Stimulated activated CD8-positive, alpha-beta memory T cell treated with anti-CD3 and anti-CD28 coated beads, Interleukin-7, amount 100 ng/mL, for 24 hours (primary cell): ENCODE measurements around the gene SRPX.

Experiments used
- DNase-seq: peaks from one replicate; pipeline ENCODE4 v3.0.0-alpha.2; 2020; ENCODE audit warnings: low read depth

Gene SRPX

GRCh38 chrX:38211891-38212635 is 8.6 kb downstream of the SRPX start:
- DNase-seq = no peak

GRCh38 chrX:38206542-38206941 is 14.1 kb downstream of the SRPX start:
- no peak for DNase-seq

DNA sequence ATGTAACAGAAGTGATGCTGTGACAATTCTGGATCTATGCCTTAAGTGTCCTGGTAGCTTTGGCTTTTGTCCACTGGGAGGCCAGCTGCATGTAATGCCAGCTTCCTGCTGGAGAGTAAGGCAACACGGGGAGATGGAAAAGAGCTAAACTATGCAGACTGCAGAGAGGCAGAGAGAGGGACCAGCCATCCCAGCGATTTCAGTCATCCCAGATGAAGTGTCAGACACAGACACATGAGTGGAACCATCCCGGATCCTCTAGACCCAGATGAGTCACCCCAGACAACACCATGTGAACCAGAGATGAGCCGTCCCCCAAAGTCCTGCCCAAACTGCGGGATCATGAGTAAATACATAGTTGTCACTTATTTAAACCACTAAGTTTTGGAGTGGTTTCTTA is 14.6 kb downstream of the SRPX start:
- no peak for DNase-seq

DNA sequence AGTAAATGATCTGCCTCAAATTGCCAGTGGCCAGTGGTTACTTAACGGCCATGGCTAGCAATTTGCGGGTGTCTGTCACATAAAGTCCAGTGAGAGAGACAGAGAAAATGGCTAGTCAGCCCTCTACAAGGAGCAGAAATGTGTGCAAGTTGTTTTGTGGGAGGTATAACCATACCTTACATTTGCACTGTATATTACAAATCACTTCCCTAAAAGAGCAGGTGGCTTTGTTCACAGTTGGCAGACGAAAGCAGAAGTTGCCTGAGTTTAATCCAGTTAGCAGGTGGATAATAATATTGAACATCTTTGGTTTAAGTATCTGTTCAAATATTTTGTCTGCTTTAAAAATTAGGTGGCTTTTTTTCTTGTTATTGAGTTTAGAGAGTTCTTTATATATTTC is 15.6 kb downstream of the SRPX start:
- DNase-seq = no peak

GRCh38 chrX:38192007-38192810 is 28.5 kb downstream of the SRPX start:
- DNase-seq = no peak

- no peak for DNase-seq
These were observed 31.0 kb downstream of the SRPX start for GRCh38 chrX:38189431-38190250.

DNA sequence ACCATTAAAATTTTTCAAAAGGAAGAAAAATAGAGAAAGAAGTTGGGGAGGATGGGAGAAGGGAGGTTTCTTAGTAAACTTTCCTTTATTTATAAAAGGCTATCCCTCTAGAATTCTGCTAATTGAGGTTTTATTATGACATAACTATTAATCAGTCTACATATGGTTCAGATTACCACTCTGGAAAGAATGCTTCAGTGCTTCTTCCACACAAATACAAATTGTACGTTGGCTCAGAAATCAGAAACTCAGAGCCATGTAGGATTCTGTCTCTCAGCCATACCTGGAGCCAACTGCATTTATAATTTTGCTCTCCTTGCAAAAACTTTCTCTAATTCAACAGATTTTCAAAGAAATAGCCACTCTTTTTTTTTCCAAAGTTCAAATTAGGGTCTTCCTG is 37.1 kb downstream of the SRPX start:
- no peak for DNase-seq

DNA sequence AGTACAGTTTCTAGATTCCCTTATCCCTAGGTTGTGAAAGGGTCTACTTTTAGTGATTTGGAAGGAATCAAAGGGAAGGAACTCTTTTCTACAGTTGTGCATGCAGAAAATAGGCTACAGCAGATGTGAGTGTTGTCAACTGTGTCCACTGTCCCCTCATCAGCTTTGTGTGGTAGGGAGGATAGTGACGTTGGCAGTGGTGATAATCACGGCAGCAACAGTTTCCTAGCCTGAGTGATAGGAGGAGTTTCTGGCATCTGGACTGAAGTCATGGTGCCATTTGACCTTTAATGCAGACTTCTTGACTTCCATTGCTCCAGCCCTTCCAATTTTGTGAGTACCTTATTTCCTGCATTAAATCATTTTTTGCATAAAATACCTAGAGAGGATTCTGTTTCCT is 39.3 kb downstream of the SRPX start:
- no peak for DNase-seq

DNA sequence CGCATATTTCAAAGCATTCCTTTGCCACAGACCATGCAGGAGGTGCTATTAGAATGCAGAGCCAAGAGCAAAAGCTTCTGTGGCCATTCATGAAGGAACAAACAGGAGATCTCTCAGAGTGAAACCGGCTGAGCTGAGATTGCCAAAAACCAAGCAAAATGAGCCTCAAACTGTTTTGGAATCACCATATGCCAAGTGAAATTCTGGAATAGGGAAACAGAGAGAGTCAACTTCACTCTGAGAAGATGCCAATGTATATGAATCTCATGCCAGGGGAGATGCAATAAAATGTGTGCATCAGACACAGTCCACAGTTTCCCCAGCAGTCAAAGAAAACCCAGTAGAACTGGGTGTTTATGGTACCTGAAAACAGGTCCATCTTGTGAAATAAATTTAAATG is 42.3 kb downstream of the SRPX start:
- no peak for DNase-seq

- no peak for DNase-seq
These were observed 45.5 kb downstream of the SRPX start for GRCh38 chrX:38175139-38175538.

- no peak for DNase-seq
These were observed 48.1 kb downstream of the SRPX start for GRCh38 chrX:38172596-38172995.

GRCh38 chrX:38170556-38170955 is 50.1 kb downstream of the SRPX start:
- DNase-seq = no peak

- no peak for DNase-seq
These were observed 54.1 kb downstream of the SRPX start for GRCh38 chrX:38166478-38167083.

- DNase-seq = no peak
These were observed 55.6 kb downstream of the SRPX start for GRCh38 chrX:38165023-38165422.

DNA sequence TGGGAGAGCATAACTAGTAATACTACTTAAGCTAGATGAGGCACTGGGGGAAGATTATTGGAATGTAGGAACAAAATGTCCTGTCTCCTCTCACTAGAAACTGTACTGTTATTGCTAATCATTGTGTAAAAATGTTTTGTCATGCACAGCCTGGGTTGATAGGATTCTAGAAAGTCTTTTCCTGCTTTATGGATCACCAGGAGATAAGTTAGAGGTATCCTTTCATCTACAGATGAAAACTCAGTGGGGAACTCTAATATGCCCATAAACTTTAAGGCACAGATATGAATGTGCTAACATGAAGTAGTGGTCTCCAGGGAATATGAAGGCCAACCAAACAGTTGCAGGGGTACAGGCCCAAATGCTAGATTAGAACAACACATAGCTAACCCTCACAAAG is 57.5 kb downstream of the SRPX start:
- no peak for DNase-seq

DNA sequence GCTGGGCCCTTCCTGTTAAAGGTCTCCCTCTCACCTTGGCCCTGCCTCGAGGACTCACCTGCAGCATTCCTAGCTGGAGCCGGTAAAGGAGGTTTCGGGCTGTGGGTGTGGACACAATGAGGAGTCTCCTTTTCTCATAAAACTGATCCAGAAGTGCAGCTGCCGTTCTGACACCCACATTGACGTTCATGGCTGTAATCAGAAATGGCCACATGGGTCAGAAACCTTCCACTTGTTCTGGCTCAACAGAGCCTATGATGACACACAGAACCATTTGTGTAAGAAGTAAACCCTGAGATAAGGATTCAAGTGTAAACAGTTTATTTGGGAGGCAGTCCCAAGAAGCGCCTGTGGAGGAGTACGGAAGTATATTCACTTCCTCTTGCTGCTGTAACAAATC is 63.8 kb downstream of the SRPX start:
- DNase-seq = no peak

DNA sequence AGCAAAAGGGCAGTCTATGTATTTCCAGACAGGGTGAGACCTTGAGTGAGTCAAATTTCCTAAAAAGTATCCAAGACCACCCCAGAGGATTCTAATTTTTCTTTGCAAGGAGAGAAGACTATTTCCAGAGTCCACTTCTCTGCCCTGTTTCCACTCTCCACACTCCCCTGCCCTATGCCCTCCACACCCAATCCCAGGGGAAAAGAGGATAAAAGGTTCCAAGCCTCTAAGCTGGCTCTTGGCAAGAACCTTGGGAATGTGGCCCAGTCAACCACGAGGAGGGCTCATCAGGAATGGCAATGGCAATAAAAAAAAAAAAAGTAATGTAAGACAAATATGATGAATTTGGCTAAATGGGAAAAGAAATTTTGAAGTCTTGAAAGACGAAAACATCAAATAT is 65.9 kb downstream of the SRPX start:
- DNase-seq = no peak

DNA sequence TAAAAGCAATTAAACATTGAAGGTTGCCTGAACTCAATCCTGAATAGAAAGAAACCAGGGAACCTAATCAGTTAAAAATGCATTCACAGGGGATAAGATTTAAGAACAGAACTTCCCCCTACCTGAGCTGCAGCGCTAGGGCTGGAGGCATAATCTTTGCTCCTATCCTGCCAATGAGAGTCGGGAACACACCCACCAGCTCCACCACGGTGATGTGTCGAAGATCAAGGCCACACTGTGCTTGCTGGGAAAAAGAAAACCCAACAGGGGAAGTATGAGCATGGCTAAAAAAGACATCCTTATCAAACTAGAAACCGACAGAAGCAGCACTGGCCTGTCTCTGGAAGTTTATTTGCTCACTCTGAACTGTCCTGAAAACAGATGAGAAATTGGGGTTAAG is 66.3 kb downstream of the SRPX start:
- DNase-seq = no peak

DNA sequence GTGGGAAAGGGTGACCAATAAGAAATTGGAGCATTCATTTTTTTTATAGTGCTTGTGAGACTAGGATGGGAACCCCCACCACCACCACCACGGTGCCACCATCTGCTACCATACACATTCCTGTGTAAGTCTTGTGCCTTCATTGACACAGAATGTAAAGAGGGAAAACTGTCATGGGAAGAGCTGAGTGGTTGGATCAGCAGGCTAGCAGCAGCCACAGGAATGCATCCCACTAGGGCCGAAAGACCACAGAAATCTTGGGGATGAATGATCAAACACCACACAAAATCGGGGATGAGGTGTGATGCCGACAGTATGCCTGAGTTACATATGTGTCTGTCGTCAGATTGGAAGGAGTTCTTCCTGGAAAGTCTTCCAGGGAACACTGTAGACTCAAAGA is 69.2 kb downstream of the SRPX start:
- no peak for DNase-seq

DNA sequence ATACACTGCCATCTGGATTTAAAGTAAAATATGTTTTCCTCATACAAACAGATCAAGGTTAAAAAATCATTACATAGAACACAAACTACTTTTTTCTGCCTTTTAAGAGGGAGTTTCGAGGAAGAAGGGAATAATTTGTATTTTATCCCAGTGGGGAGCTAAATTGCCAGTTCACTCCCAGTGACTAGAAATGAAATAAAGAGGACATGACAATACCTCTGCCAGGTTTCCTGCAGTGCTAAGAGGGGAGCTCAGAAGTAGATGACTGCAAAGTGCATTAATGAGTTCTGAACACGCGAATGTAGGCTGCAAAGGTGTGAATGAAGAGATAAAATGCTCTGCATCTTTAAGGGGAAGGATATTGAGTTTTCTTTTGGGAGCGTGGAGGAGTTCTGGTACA is 69.7 kb downstream of the SRPX start:
- no peak for DNase-seq

GRCh38 chrX:38149016-38149415 is 71.7 kb downstream of the SRPX start:
- DNase-seq = no peak

- DNase-seq = no peak
These were observed 78.1 kb downstream of the SRPX start for GRCh38 chrX:38142610-38143009.
